ENCODE results near the gene SPATA13.

DNA sequence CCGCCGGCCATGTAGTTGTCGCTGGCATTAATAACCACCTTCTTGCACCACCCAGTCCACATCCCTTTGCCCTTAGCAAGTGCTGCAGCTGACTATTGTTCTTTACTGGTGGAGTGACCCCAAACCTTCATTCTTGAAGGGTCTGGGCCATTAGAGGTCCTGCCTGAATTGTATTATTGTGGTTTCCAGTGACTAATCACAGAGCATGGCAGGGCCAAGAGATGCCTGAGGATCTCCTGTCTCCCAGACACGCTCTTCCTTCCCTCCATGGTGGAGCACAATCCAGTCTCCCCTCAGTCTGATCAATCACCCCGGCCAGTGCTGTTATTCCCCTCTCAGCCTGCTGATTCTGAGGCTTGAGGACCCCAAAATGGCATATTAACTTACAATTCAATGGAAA is 187.9 kb downstream of the SPATA13 start:
- no peak for TF ChIP-seq POLR2A (IDR thresholded peaks at IDR 0.05)
- TF ChIP-seq, protein P1, sequence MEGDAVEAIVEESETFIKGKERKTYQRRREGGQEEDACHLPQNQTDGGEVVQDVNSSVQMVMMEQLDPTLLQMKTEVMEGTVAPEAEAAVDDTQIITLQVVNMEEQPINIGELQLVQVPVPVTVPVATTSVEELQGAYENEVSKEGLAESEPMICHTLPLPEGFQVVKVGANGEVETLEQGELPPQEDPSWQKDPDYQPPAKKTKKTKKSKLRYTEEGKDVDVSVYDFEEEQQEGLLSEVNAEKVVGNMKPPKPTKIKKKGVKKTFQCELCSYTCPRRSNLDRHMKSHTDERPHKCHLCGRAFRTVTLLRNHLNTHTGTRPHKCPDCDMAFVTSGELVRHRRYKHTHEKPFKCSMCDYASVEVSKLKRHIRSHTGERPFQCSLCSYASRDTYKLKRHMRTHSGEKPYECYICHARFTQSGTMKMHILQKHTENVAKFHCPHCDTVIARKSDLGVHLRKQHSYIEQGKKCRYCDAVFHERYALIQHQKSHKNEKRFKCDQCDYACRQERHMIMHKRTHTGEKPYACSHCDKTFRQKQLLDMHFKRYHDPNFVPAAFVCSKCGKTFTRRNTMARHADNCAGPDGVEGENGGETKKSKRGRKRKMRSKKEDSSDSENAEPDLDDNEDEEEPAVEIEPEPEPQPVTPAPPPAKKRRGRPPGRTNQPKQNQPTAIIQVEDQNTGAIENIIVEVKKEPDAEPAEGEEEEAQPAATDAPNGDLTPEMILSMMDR (IDR thresholded peaks at IDR 0.05 in 8 of 11, conservative IDR thresholded peaks at IDR 0.05 in 3 of 11) = no peak
